ENCODE data around the gene NOBOX. TPM values are rescaled to one million over a fixed set of nuclear protein-coding genes. Genes with fewer than 3 reads are reported as not detected.

The NOBOX gene
- total and polyA plus RNA-seq, 12 donors, result not detected

GRCh38 chr7:144408121-144408520 is 4.6 kb upstream of the NOBOX start:
- DNase-seq (no peak), ATAC-seq (no peak)
- Histone ChIP-seq H3K36me3 (no peaks in the 10 kb centered on the region), H3K27me3 (peaks cover 0 to 6% (median 0%) of the 10 kb centered on the region in 7 donors), H3K4me3 (no peak overlapping the region), H3K27ac (no peak overlapping the region), H3K9me3 (no peaks in the 10 kb centered on the region), H3K4me1 (peaks cover 0 to 5% (median 0%) of the 10 kb centered on the region in 9 donors)
- intact Hi-C loops (cut with DNase I), result no loop called here
- 75 to 79% methylated on average over 3 of the region's 3 CpGs for WGBS, 2 donors
- no peak for TF ChIP-seq CTCF (IDR thresholded peaks at IDR 0.05)

GRCh38 chr7:144407266-144407931 is 3.9 kb upstream of the NOBOX start:
- intact Hi-C loops (cut with DNase I), result no loop called here
- 42 to 51% methylated on average over 12 of the region's 12 CpGs for WGBS, 2 donors
- DNase-seq, result no peak
- Histone ChIP-seq H3K4me3 (no peak overlapping the region), H3K27me3 (peaks cover 0 to 6% (median 0%) of the 10 kb centered on the region in 7 donors), H3K36me3 (no peaks in the 10 kb centered on the region), H3K4me1 (peaks cover 0 to 5% (median 0%) of the 10 kb centered on the region in 9 donors), H3K9me3 (no peaks in the 10 kb centered on the region), H3K27ac (no peak overlapping the region)
- TF ChIP-seq CTCF (IDR thresholded peaks at IDR 0.05), result no peak
- ATAC-seq, result no peak

DNA sequence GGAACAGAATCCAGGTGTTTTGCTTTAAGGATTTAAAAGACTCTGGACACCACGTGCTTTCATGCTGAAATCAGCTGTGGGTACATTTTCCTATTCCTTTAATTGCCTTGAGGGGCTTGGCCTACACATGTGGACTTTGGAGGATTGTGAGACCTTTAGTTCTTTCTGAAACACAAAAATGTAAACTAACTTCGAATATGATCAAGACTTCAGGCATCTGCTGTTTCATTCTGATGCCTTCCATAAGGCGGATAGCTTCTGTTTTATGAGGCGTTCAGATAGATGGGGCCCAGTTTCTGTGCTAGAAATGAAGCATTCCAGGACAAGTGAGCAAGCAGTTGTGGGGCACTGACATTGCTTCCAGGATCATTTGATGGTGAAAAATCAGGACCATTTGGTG is 1.5 kb upstream of the NOBOX start:
- no peak overlapping the region for H3K27ac ChIP-seq
- ATAC-seq, result no peak
- peaks cover 0 to 5% (median 0%) of the 10 kb centered on the region in 9 donors for H3K4me1 ChIP-seq
- TF ChIP-seq CTCF (IDR thresholded peaks at IDR 0.05), result no peak
- H3K9me3 ChIP-seq, result no peaks in the 10 kb centered on the region
- H3K4me3 ChIP-seq, result no peak overlapping the region
- no peaks in the 10 kb centered on the region for H3K36me3 ChIP-seq
- WGBS, 2 donors, result 86 to 89% methylated on average over 4 of the region's 4 CpGs
- intact Hi-C loops (cut with DNase I), result no loop called here
- no peak for DNase-seq
- peaks cover 0 to 14% (median 0%) of the 10 kb centered on the region in 7 donors for H3K27me3 ChIP-seq

DNA sequence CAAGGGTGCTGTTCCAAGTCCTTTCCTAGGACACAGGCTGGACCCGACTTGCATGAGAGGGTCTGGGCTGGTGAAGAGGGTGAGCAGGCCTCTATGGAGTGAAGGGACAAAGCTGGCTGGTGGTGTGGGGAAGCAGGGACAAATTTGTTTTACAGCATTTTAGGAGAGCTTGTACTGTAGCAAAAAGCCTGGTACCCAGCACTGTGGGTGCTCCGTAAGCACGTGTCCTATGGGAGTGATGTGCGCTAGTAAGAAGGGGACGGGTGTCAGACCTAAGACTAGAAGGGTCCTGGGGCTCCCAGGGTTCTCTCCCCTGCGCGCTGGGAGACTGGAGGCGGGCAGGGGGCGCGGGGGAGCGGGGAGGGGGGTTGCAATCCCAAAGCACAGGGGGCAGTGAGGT is 391 bp downstream of the NOBOX start:
- H3K36me3 ChIP-seq, result no peaks in the 10 kb centered on the region
- WGBS, 2 donors, result 94 to 97% methylated on average over 11 of the region's 11 CpGs
- peaks cover 0 to 5% (median 0%) of the 10 kb centered on the region in 9 donors for H3K4me1 ChIP-seq
- peaks cover 0 to 14% (median 0%) of the 10 kb centered on the region in 7 donors for H3K27me3 ChIP-seq
- no peak overlapping the region for H3K27ac ChIP-seq
- ATAC-seq (no peak), DNase-seq (no peak)
- no peaks in the 10 kb centered on the region for H3K9me3 ChIP-seq
- no peak for TF ChIP-seq CTCF (IDR thresholded peaks at IDR 0.05)
- H3K4me3 ChIP-seq, result no peak overlapping the region
- intact Hi-C loops (cut with DNase I), result no loop called here

Data from heart right ventricle (tissue), 16 donors.